OCI-LY1 (cell line): ENCODE data around the gene ARHGEF16.

Experiments
- H2AFZ ChIP-seq: fragments of 200-600 bp; sonication (generic), shearing (Covaris generic); 2 replicates; pipeline ENCODE4 v1.6.0; 2014; ENCODE audit warnings: antibody characterized with exemption, mild to moderate bottlenecking, low read length
- H3F3A ChIP-seq: fragments of 200-600 bp; sonication (generic), shearing (Covaris generic); 2 replicates; pipeline ENCODE4 v1.6.0; 2014; ENCODE audit warnings: mild to moderate bottlenecking, antibody characterized with exemption, low read length, moderate library complexity; ENCODE audit not compliant: insufficient read depth
- H3K27ac ChIP-seq: fragments of 200-600 bp; sonication (generic); 2 replicates; pipeline ENCODE4 v1.5.1; 2014; ENCODE audit warnings: low read length, mixed run types, mild to moderate bottlenecking, low read depth; ENCODE audit not compliant: poor library complexity, severe bottlenecking
- H3K27me3 ChIP-seq: fragments of 200-600 bp; sonication (generic); 2 replicates; pipeline ENCODE4 v1.6.0; 2014; ENCODE audit warnings: antibody characterized with exemption, mild to moderate bottlenecking, low read length, moderate library complexity; ENCODE audit not compliant: insufficient read depth
- H3K36me3 ChIP-seq: fragments of 200-600 bp; sonication (generic); 2 replicates; pipeline ENCODE4 v1.6.1; 2014; ENCODE audit warnings: mild to moderate bottlenecking, antibody characterized with exemption, low read length, moderate library complexity, mixed read lengths; ENCODE audit not compliant: insufficient read depth
- H3K4me1 ChIP-seq: fragments of 200-600 bp; sonication (generic); 2 replicates; pipeline ENCODE4 v1.5.1; 2014; ENCODE audit warnings: mild to moderate bottlenecking, low read length, moderate library complexity; ENCODE audit not compliant: insufficient read depth, severe bottlenecking
- H3K4me2 ChIP-seq: fragments of 200-600 bp; sonication (generic), shearing (Covaris generic); 2 replicates; pipeline ENCODE4 v1.6.1; 2014; ENCODE audit warnings: low read length
- H3K4me3 ChIP-seq: fragments of 200-600 bp; sonication (generic); 2 replicates; pipeline ENCODE4 v1.5.1; 2014; ENCODE audit warnings: low read length, low read depth, mild to moderate bottlenecking, mixed read lengths; ENCODE audit not compliant: poor library complexity, severe bottlenecking
- H3K79me2 ChIP-seq: fragments of 200-600 bp; shearing (Covaris generic); 2 replicates; pipeline ENCODE4 v1.6.1; 2016; ENCODE audit warnings: mixed run types, low read length, mixed read lengths; ENCODE audit not compliant: insufficient read depth
- H3K9ac ChIP-seq: fragments of 200-600 bp; sonication (generic), shearing (Covaris generic); 2 replicates; pipeline ENCODE4 v1.6.1; 2014; ENCODE audit warnings: mild to moderate bottlenecking, low read length, mixed read lengths
- H3K9me2 ChIP-seq: fragments of 200-600 bp; sonication (generic), shearing (Covaris generic); 2 replicates; pipeline ENCODE4 v1.6.1; 2014; ENCODE audit warnings: low read depth, mild to moderate bottlenecking, low read length, mixed read lengths
- H3K9me3 ChIP-seq: fragments of 200-600 bp; shearing (Covaris generic); 2 replicates; pipeline ENCODE4 v1.6.1; 2014; ENCODE audit warnings: low read length, mixed read lengths
- H4K20me1 ChIP-seq: fragments of 200-600 bp; sonication (generic), shearing (Covaris generic); 2 replicates; pipeline ENCODE4 v1.6.0; 2016; ENCODE audit warnings: mild to moderate bottlenecking, low read length; ENCODE audit not compliant: insufficient read depth
- CTCF ChIP-seq: fragments of 200-600 bp; sonication (generic), shearing (Covaris generic); IDR thresholded peaks from 2 replicates; pipeline ENCODE4 v1.5.1; 2017; ENCODE audit warnings: mild to moderate bottlenecking, antibody characterized with exemption, low read length, moderate library complexity, mixed read lengths
- EZH2 ChIP-seq: fragments of 200-600 bp; sonication (generic), shearing (Covaris generic); IDR thresholded peaks from 2 replicates; pipeline ENCODE4 v1.8.0; 2017; ENCODE audit warnings: borderline replicate concordance, mixed run types, mild to moderate bottlenecking, antibody characterized with exemption, low read length, moderate library complexity, mixed read lengths

ARHGEF16 gene

GRCh38 chr1:3456449-3456963 lies 2.0 kb downstream of the ARHGEF16 start:
- Histone ChIP-seq H3K36me3 (no peaks in the 10 kb centered on the region), H2AFZ (no peak overlapping the region), H3K9ac (no peak overlapping the region), H3K27me3 (0 out of 2 replicates have a peak, but pooled peaks cover 4% of the 10 kb centered on the region), H3K4me3 (no peak overlapping the region), H3K9me3 (no peaks in the 10 kb centered on the region), H3K4me2 (no peak overlapping the region), H3K9me2 (no peaks in the 10 kb centered on the region), H3F3A (no peaks in the 10 kb centered on the region), H3K27ac (no peak overlapping the region), H3K79me2 (no peaks in the 10 kb centered on the region), H3K4me1 (peaks cover 5% of the 10 kb centered on the region), H4K20me1 (no peaks in the 10 kb centered on the region)
- TF ChIP-seq CTCF = no peak
- no peak for TF ChIP-seq EZH2

- H3K27me3 ChIP-seq = 0 out of 2 replicates have a peak, but pooled peaks cover 4% of the 10 kb centered on the region
- no peaks in the 10 kb centered on the region for H3K79me2 ChIP-seq
- H4K20me1 ChIP-seq = no peaks in the 10 kb centered on the region
- no peak overlapping the region for H3K4me2 ChIP-seq
- no peaks in the 10 kb centered on the region for H3K9me3 ChIP-seq
- H3K27ac ChIP-seq = no peak overlapping the region
- H3K9me2 ChIP-seq = no peaks in the 10 kb centered on the region
- H3K4me3 ChIP-seq = no peak overlapping the region
- H3K9ac ChIP-seq = no peak overlapping the region
- no peaks in the 10 kb centered on the region for H3F3A ChIP-seq
- no peak overlapping the region for H2AFZ ChIP-seq
- no peaks in the 10 kb centered on the region for H3K36me3 ChIP-seq
- TF ChIP-seq CTCF (no peak), EZH2 (no peak)
- peaks cover 5% of the 10 kb centered on the region for H3K4me1 ChIP-seq
Observed at GRCh38 chr1:3456964-3457909, 2.8 kb downstream of the ARHGEF16 start.

- TF ChIP-seq EZH2 = no peak
- TF ChIP-seq CTCF = no peak
- H3K4me1 ChIP-seq = peaks cover 5% of the 10 kb centered on the region
- no peak overlapping the region for H3K27ac ChIP-seq
- H2AFZ ChIP-seq = no peak overlapping the region
- no peaks in the 10 kb centered on the region for H4K20me1 ChIP-seq
- H3K36me3 ChIP-seq = no peaks in the 10 kb centered on the region
- H3F3A ChIP-seq = no peaks in the 10 kb centered on the region
- H3K79me2 ChIP-seq = no peaks in the 10 kb centered on the region
- H3K9ac ChIP-seq = no peak overlapping the region
- no peaks in the 10 kb centered on the region for H3K9me2 ChIP-seq
- H3K4me3 ChIP-seq = no peak overlapping the region
- 0 out of 2 replicates have a peak, but pooled peaks cover 4% of the 10 kb centered on the region for H3K27me3 ChIP-seq
- no peak overlapping the region for H3K4me2 ChIP-seq
- no peaks in the 10 kb centered on the region for H3K9me3 ChIP-seq
Observed at GRCh38 chr1:3457910-3458883, 3.7 kb downstream of the ARHGEF16 start.
